ENCODE measurements around the gene CHSY3. TPM values are rescaled to one million over a fixed set of nuclear protein-coding genes. Genes with fewer than 3 reads are reported as not detected.

CHSY3 gene
- 3.1 TPM for total RNA-seq
- long read RNA-seq, partial matches to known transcripts: 0 of 3 reads
- long read RNA-seq, other reads (novel, unspliced or antisense): 3 of 3 reads

DNA sequence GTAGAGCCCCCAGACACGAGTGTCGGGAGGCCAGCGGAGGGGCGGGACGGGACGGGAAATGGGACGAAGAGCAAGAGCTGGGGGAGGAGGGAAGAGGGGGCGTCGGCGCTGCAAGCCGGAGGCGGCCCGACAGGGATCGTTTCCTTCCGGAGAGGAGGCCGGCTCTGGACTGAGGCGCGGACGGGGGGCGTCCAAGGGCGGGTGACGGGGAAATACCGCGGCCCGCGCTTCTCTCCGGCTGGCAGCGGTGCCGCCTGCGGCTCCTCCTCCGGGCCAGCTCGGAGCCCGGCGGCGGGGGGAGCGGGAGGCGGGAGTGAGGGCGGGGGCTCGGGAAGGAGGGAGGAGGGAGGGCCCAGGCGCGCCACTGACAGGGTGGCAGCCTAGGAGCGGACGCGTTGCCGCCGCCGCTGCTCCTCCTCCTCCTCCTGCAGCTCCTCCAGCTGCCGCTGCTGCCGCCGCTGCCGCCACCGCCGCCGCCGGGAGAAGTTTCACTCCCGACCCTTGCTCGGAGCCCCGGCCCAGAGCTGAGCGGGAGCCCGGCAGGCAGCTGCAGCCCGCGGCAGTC lies at the start of gene CHSY3:
Gene CHSY3 (plus strand): TSS at position 364 of the 565 bp plus-strand sequence.
- intact Hi-C loops (cut with DNase I): loop anchor here (2.0 to 10.0 kb wide), 3 partner anchors 237 to 1511 kb away; partner anchors contain the start of gene HINT1
- peak; percentile 87 for DNase-seq (ENCODE audit: low spot score)

DNA sequence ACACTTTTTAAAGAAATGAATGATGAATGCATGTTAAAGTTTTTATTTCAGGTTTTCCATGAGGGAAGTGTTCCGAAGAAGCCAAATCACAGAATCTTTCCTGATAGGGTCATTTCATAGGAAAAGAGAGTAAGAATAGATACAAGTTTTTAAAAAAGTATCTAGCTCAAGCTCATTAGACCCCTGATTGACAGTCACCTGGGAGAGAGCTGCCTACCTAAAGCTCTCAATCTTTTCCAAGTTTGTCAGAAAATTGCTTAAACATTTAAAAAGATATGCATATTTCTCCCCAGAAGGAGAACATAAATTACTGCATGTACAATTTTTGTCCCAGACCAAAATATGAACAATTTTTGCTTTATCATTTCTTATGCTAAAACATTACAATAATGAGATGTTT lies 47.9 kb upstream of the CHSY3 start:
- intact Hi-C loops (cut with DNase I): no loop called here

DNA sequence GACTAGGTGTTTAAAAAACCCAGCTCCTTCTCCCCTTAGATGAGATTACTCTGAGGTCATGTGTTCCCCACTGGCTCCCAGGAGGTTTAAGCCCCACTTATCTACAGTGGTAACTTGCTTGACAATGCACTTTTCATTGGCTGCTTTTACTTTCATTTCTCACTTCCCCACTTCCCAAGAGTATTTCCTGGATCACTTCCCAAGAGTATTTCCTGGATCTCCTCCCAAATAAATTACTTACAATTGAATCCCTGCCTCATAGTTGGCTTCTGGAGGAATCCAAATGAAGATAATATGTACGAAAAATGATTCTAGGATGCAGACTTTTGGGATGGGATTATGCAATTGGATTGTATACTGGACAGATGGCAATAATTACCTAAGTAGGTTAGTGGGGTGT lies 47.1 kb upstream of the CHSY3 start:
- no peak for DNase-seq (ENCODE audit: low spot score)
- intact Hi-C loops (cut with DNase I): no loop called here

More for the DNA sequence above, 47.9 kb upstream of the CHSY3 start:
- DNase-seq (ENCODE audit: low spot score): no peak

DNA sequence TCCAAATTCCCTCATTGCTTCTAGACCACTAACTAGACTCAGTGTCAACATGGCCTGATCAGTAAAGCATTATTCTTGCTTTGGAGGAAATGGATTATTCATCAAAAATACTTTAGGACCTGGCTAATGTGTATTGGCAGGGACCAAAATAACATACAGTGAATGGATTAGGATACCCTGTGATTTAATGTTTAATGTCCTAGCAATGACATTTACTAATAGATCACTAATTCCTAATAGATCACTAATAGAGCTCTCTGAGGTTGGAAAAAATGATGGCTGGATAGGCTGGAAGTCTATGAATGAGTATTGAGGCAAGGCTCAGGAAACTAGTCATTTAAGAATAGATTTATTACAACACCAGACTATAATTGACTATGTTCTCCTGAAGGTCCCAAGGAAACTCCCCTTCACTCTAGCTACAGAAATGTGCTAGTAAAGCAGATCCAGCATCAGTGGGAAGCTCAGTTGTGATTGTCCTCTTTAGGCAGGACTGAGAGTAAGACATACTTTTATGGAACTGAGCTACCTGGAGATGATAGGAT lies 46.1 kb upstream of the CHSY3 start:
- intact Hi-C loops (cut with DNase I): no loop called here
- no peak for DNase-seq (ENCODE audit: low spot score)

DNA sequence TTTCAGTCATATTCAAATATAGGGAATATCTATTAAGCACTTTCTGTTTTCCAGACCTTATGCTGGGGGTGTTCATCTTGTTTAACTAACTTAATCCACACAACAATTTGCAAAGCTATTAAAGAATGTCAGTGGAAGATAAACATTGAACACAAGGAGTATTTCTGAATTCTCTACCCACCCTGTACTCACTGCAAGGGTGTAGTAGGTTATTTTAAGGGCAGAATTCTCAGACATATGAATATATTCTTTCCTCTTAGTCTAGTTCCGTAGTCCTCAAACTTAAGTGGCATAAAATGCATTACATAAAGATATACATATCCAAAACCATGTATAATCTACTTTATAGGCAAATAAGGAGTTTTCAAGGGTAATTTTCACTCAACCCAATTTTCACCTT lies 19.9 kb upstream of the CHSY3 start:
- intact Hi-C loops (cut with DNase I): no loop called here
- DNase-seq (ENCODE audit: low spot score): no peak

DNA sequence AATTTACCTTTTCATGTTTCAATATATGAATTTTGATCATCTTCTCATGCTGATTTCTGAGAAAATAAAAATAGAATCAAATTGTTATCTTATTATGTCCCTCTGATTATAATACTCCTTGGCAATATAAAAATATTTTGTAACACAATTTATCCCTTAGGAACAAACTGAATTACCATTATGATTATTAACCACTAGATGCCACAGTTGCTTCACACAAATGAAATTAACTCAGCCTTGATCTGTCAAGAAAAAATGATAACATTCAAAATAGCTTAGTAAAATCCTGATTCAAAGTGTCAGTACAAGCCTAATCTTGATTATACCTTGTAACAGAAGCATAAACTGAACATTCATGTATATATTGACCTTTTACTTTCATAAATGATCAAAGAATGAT lies 4.8 kb upstream of the CHSY3 start:
- no peak for DNase-seq (ENCODE audit: low spot score)
- intact Hi-C loops (cut with DNase I): loop anchor here (10.0 kb wide), 1 partner anchor 1205 kb away; no protein-coding TSS in a partner anchor

DNA sequence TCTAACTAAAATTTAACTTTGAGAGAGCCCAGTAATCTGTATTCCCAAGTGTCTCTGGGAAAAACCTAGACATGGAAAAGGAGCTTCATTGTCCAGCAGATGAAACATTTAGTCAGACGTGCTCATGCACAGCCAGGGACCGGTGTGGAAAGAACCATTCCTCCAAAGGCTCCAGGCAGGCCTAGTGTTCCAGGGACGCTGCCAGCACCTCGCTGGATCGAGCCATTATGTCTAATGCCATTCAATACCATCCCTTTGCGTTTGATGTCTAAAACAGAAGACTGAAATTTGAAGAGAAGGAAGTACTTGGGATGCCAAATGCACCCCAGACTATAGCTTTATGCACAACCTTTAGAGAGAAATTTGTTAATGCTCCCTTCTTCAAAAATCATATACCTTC lies 1.4 kb upstream of the CHSY3 start:
- no peak for DNase-seq (ENCODE audit: low spot score)
- intact Hi-C loops (cut with DNase I): loop anchor here (10.0 kb wide), 2 partner anchors 1262 to 1512 kb away; partner anchors contain the start of gene HINT1

DNA sequence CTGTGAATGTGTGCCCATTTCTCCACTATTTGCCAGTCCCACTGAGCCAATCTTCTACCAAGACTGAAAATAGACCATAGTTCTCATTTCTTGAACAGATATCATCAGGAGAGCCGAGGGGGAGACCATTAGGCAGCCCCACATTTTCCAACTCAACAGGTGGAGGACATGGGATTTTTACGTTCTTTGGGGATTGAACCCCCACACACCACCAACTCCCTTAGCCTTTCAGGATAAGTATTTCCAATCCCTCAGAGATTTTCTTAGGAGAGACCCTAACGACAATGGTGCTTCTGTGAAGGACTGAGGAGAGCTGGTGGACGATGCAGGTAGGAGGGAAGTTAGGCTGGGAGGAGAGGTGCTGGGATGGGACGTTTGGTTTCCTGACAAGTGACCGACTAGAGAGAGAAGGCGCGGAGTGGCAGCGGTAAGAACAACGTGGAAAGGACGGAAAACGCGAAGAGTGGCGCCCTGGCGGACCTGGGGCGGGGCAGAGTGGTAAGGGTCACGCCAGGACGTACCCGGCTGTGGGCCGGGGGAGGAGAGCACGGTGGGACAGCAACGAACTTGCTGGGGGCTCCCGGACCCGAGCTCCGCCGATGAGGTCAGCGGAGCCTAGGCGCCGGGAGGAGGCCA lies 681 bp upstream of the CHSY3 start:
- peak; percentile 75 for DNase-seq (ENCODE audit: low spot score)
- intact Hi-C loops (cut with DNase I): loop anchor here (2.0 to 10.0 kb wide), 3 partner anchors 237 to 1511 kb away; partner anchors contain the start of gene HINT1

DNA sequence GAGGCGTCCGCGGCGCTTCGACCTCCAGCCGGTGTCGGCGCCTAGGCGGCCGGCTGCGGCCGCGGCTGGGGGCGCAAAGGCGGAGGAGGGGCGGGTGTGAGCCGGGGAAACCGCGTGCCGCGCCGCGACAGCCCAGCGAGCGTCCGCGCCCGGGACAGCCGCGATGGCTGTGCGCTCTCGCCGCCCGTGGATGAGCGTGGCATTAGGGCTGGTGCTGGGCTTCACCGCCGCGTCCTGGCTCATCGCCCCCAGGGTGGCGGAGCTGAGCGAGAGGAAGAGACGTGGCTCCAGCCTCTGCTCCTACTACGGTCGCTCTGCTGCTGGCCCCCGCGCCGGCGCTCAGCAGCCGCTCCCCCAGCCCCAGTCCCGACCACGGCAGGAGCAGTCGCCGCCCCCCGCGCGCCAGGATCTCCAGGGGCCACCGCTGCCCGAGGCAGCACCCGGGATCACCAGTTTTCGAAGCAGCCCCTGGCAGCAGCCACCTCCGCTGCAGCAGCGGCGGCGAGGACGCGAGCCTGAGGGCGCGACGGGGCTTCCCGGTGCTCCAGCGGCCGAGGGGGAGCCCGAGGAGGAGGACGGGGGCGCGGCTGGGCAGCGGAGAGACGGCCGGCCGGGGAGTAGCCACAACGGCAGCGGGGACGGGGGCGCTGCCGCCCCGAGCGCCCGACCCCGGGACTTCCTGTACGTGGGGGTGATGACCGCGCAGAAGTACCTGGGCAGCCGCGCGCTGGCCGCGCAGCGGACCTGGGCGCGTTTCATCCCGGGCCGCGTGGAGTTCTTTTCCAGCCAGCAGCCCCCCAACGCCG lies 605 bp downstream of the CHSY3 start:
- DNase-seq (ENCODE audit: low spot score): no peak
- intact Hi-C loops (cut with DNase I): loop anchor here (2.0 to 10.0 kb wide), 3 partner anchors 236 to 1510 kb away; partner anchors contain the start of gene HINT1

DNA sequence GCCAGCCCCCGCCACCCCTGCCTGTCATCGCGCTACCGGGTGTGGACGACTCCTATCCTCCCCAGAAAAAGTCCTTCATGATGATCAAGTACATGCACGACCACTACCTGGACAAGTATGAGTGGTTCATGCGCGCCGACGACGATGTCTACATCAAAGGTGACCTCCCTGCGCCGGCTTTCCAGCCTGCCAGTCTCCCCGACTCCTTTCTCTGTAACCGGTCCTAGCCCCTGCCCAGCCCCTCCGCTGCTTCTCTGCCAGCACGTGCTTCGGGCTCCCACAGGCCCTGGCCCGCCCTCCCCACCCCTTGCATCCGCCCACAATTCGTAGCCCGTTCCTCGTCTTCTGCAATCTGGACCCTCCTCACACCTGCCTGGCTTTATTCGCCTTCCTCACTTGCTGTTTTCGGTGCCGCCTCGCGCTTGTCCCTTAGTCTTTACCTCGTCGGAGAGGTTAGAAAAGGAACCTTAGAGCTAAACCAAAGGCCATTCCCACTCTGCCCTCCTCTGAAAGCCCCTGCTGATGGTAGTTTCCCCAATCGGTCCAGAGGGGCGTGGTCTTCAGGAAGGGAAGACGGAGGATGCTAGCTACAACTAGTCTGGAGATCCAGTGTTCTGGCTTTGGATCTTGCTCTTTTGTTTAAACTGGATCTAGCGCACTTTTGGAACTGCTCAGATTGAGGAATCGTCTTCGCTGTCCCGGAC lies 1.4 kb downstream of the CHSY3 start:
- DNase-seq (ENCODE audit: low spot score): no peak
- intact Hi-C loops (cut with DNase I): loop anchor here (2.0 to 10.0 kb wide), 3 partner anchors 235 to 1509 kb away; partner anchors contain the start of gene HINT1

DNA sequence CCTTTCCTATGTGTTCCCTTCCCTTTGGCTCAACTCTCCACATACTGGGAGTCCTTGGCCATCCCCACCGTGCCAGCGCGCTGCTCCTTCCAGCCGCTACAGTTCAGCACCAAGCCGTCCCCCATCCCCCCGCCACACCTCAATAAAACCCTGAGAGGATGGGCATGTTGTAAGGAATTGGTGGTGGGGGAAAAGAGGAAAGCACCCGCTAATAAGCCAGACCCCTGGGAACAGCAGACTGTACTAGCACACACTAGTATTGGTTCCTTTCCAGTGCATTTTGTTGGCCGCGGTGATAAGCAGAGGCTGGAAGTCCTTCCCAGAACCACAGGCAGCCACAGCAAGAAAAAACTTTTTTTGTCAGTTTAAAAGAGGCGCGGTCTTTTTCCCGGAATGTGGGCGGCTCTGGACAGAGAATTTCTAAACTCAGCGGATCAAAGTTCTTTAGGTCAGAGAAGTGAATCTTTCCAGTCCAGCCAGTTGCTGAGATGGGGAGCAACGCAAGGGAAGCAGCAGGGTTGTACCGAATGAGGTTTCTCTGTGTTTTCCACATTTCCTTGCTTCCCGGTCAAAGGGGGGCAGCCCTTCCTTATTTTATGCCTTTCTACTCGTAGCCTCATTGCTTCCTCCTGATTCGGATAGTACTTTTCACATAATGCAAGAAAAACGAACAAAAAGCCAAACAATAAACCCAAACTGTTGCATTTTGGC lies 2.1 kb downstream of the CHSY3 start:
- DNase-seq (ENCODE audit: low spot score): no peak
- intact Hi-C loops (cut with DNase I): loop anchor here (10.0 kb wide), 2 partner anchors 1258 to 1508 kb away; partner anchors contain the start of gene HINT1

DNA sequence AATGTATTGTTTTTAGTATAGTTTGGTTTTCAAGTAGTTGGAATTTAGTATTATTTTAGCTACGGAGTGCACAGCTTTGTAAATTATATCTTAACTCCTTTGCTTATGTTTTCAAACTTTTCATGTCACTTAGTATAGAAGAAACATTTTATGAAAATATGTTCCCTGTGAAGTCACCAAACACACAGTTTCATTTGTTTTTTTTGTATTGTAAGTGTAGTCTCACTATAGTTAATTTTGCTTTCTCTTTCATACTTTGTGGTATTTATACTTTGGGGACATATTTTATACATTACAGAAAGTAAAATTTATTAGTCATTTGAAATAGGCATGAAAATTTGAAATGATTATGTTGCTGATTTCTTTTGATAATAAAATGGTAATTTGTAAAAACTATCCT lies 5.0 kb downstream of the CHSY3 start:
- intact Hi-C loops (cut with DNase I): loop anchor here (10.0 kb wide), 2 partner anchors 1256 to 1506 kb away; partner anchors contain the start of gene HINT1
- no peak for DNase-seq (ENCODE audit: low spot score)

DNA sequence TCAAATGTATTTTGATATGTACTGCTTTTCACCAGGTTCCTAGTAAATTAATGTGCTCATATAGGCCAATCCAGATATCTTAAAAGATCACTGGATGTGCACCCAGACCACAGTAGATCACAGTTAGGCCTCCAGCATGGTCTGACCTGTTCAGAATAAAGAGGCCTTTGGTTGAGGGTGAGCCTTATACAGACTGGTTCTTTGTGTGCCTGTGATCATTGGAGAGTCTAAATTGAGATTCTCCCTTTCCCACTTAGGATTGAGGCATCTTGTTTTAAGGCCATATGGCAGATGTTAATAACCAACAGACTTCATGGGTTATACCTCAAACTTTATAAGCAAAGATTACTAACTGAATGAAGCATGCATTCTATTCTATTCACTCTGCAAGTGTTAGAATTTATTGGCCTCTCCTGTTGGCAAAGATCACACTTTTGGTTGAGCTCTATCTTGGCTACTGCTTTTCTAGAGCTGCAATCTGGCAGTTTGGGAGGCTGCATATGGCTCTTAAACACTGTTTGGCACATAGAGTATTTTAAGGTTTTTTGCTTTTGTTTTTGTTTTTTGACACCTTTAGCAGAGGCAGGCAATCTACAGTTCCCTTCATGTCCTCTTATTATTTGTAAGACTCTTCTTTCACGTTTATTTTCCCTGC lies 8.5 kb downstream of the CHSY3 start:
- intact Hi-C loops (cut with DNase I): no loop called here
- DNase-seq (ENCODE audit: low spot score): no peak

DNA sequence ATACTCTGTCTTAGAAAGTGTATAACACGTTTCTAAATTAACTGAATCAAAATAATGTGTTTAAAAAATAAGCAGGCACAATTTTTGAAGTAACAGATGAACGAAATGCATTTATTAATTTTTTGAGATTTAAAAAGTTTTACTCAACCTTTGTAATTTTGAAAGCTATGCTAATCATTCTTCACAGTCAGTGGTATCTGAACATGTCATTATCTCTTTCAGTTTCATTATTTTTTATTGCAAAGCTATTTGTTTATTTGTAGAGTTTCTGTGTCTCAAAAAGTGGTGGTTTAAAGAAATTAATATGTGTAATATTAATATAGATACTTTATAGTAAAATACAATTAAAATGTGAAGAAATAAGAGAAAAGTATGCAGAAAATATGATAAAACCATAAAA lies 11.2 kb downstream of the CHSY3 start:
- intact Hi-C loops (cut with DNase I): no loop called here
- no peak for DNase-seq (ENCODE audit: low spot score)

DNA sequence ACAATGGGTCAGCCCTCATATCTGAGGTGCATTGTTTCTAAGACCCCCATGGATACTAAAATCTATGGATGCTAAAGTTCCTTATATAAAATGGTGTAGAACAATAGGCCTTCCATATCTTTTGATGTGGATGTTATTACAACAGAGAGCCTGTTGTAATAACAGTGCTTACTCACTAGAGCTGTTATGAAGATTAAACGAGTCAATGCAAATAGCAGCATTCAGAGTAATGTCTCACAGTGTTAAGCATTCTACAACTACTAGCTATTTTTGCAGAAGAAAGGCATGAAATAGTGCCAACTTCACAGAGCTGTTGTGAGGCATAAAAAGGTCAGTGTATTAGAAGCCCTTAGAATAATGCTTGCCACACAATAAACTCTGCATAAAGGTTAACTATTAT lies 13.0 kb downstream of the CHSY3 start:
- intact Hi-C loops (cut with DNase I): no loop called here
- DNase-seq (ENCODE audit: low spot score): no peak

DNA sequence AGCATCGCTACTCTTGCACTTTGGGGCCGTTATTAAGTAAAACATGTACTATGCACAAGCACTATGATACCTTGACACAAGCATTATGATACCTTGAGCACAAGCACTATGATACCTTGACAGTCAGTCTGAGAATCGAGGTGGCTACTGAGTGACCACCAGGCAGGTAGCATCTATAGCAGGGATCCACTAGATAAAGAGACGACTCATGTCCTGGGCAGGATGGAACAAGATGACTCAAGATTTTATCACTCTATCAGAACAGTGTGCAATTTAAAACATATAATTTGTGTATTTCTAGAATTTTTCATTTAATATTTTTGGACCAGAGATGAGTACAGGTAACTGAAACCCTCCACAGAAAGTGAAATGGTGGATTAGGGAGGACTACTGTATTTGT lies 16.9 kb downstream of the CHSY3 start:
- intact Hi-C loops (cut with DNase I): no loop called here
- DNase-seq (ENCODE audit: low spot score): no peak

DNA sequence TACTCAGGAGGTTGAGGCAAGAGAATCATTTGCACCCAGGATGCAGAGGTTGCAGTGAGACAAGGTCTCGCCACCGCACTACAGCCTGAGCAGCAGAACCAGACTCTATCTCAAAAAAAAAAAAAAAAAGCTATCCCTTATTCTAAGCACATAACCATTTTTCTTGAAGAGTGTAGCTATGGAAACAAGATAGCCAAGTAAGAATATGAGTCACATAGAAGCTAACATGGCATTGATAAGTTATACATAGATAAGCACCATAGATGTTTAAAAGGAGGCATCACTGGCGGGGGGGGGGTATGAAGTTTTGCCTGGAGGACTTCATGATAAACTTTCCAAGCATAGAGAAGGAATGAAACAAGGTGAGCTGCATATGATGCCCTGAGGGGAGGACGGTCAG lies 26.0 kb downstream of the CHSY3 start:
- no peak for DNase-seq (ENCODE audit: low spot score)
- intact Hi-C loops (cut with DNase I): no loop called here

DNA sequence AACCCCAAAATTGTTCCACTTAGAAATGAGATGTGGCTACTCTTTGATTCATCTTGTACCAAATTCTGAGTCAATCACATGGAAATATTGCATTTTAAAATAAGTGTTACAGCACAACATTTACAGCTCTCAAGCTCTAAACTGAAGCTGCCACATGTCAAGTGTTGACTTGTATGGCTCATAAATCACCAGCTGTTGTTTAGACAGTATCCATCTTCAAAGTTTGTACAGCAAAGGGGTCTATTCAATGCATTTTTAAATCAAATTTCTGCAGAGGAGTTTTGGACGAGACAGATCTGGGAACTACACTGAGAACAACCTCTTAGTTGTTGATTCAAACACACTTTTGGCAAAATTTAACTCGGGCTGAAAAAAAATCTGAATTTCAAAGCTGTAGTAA lies 31.4 kb downstream of the CHSY3 start:
- intact Hi-C loops (cut with DNase I): no loop called here
- DNase-seq (ENCODE audit: low spot score): no peak
